ENCODE data around the gene CC2D1B. TPM values are rescaled to one million over a fixed set of nuclear protein-coding genes. Genes with fewer than 3 reads are reported as not detected.
A peak's percentile ranks its signal among the peaks of the same experiment; 100 is the strongest.
"Not testable (repeated sequence)": the region's sequence is repeated elsewhere in the genome, so short reads cannot be mapped to it uniquely, and the experiment has no call there.

Gene CC2D1B, protein sequence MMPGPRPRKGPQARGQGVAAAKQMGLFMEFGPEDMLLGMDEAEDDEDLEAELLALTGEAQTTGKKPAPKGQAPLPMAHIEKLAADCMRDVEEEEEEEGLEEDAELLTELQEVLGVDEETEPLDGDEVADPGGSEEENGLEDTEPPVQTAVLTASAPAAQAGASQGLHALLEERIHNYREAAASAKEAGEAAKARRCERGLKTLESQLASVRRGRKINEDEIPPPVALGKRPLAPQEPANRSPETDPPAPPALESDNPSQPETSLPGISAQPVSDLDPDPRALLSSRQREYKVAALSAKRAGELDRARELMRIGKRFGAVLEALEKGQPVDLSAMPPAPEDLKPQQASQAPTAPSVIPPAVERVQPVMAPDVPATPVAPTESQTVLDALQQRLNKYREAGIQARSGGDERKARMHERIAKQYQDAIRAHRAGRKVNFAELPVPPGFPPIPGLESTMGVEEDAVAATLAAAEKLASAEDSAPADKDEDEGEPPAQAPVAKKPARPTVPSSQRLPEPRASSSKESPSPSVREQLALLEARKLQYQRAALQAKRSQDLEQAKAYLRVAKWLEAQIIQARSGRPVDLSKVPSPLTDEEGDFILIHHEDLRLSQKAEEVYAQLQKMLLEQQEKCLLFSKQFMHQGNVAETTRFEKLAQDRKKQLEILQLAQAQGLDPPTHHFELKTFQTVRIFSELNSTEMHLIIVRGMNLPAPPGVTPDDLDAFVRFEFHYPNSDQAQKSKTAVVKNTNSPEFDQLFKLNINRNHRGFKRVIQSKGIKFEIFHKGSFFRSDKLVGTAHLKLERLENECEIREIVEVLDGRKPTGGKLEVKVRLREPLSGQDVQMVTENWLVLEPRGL
- 14.3 TPM for total RNA-seq

DNA sequence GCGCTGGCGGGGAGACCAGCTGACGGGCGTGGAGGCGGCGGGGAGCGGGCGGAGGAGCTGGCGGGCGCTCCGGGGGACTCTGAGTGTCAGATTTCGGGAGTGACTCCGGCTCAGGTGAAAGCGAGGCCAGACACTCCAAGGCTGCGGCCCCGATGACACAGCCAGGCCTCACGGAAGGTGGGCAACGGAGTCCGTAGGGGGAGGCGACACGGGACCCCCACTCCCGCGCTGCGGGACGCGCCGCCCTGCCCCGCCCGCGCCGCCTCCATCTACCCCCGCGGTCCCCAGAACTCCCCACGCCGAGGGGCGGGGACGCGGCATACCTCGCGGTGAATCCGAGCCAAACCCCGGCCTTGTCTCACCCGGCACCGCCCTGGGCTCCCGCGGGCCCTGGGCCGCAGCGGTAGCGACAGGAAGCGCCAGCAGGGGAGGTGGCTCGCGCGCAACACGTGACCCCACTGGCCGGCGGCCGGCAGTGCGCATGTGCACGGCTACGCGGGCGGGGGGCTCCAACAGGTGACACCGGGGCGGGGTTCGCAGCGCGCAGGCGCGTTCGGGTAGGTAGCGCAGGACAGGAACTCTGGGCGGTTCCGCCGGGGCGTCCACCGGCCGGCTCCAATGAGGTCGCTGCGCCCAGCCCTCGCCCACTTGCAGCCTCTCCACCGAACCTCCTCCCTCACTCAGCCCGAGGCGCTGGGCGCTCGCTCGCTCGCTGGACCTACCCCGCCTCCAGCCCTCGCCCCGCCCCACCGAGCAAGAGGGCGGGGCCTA, at the start of gene CC2D1B:
Gene CC2D1B, minus strand, starts transcription at position 460 of the 771 bp plus-strand sequence. CDS start 1,585 bp downstream, outside the sequence.
- ATAC-seq = peak; percentile 95

- no peak for ATAC-seq
Observed at GRCh38 chr1:52414942-52415341, 48.9 kb upstream of the CC2D1B start.

- ATAC-seq = no peak
Observed at GRCh38 chr1:52413410-52413989, 47.5 kb upstream of the CC2D1B start.

DNA sequence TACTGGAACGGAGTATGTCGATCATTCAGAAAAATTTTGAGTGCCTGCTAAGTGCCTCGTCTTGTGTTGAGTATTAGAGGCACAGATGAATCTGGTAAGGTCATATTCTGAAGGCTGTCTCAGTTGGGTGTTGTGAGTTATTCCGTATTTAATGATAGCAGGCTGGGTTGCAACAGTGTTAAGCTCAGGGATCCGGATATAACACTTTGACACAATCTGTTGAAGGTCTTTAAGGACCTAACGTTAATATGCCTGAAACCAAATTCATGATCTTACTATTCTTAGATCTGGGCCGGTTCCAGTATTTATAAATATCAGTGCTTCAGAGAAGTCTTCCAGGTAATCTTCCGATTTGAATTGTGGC, 39.0 kb upstream of the CC2D1B start:
- no peak for ATAC-seq

GRCh38 chr1:52404116-52404974, 38.3 kb upstream of the CC2D1B start, which contains the start of the genes ORC1 and PRPF38A:
Gene ORC1, minus strand, starts transcription at chr1:52404423. Its CDS starts 2,200 bp downstream, at chr1:52402223.
Gene PRPF38A, plus strand, starts transcription at chr1:52404602. Its CDS starts 148 bp downstream, at chr1:52404750.
- peak; percentile 99 for ATAC-seq

DNA sequence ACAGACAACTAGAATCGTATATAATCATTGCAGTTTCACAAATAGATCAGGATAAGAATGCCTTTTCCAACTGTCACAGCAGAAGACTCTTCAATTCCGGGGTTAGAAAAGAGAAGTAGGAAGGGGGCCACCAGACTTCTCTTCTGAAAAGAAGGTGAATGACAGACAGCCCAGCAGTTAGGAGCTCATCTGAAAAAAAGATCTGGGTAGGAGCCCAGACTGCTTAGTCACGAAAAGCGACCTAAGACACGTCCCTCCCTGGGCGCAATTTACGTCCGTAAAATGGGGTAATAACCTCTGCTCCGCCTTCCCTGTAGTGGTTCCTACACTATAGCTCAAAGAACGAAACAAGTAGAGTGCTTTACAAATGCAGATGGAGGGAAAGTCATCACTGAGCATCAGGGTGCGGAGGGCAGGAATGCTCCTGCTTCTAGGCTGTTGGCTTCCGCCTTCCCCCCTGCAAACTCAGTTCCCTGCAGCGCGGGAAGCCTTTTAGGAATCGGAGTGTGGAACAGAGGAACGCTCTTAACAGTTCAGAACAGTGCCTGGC, 37.6 kb upstream of the CC2D1B start:
- peak; percentile 74 for ATAC-seq

DNA sequence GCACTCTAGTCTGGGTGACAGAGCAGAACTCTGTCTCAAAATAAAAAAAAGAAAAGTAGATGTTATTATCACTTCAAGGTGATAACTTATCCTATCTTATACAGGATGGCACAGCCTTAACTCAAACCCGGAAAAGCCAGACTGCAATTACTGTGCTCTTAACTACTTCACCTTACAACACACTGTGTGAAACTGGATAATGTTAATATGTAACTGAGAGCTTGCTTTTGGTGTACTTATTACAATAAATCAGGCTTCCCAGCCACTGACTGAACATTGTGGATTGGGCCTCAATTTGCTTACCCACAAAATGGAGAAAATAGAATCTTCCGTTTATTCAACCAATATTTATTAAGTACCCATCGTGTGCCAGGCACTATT, 36.8 kb upstream of the CC2D1B start:
- ATAC-seq = no peak

DNA sequence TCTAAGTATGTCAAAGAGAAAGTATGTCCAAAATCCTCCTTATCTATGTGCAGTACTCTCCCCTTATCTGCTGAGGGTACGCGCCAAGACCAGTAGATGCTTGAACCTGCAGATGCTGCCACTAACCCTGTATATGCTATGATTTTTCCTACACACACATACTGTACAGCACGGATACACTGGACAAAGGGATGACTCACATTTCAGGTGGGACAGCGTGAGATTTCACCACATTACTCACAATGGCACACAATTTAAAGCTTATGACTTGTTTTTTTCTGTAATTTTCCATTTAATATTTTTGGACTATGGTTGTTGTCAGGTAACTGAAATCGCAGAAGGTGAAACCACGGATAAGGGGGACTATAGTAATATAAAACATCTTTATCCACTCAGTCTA, 34.1 kb upstream of the CC2D1B start:
- ATAC-seq = no peak

GRCh38 chr1:52399629-52400028, 33.6 kb upstream of the CC2D1B start:
- no peak for ATAC-seq

- ATAC-seq = no peak
Observed at GRCh38 chr1:52393174-52393573, 27.2 kb upstream of the CC2D1B start.

- ATAC-seq = peak; percentile 78
Observed at GRCh38 chr1:52386458-52386857, 20.5 kb upstream of the CC2D1B start.

DNA sequence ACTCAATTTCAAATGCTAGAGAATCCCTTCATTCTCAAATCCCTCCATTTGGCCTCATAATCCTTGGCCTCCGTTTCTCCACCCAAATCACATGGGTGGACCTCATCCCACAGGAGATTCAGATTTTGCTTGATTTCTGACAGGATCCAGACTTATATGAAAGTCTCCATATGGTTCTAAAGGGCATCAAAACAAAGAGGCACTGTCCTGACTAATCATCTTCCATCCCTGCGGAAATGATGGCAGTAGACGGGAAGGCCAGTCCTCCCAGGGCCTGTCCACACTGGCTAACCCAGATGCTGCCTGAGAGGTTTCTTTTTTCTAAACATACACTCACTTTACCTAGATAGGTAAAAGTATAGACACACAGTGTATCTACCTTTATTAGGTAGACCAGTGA, 19.4 kb upstream of the CC2D1B start:
- no peak for ATAC-seq

- not testable (repeated sequence) for ATAC-seq
Observed at GRCh38 chr1:52369851-52370250, 3.8 kb upstream of the CC2D1B start.

- peak; percentile 7 for ATAC-seq
Observed at GRCh38 chr1:52368383-52369172, 2.6 kb upstream of the CC2D1B start.

- ATAC-seq = no peak
Observed at GRCh38 chr1:52367272-52367671, 1.3 kb upstream of the CC2D1B start.

GRCh38 chr1:52366517-52366827, 467 bp upstream of the CC2D1B start:
- ATAC-seq = no peak

- peak; percentile 2 for ATAC-seq
Observed at GRCh38 chr1:52365071-52365745, 797 bp downstream of the CC2D1B start.

DNA sequence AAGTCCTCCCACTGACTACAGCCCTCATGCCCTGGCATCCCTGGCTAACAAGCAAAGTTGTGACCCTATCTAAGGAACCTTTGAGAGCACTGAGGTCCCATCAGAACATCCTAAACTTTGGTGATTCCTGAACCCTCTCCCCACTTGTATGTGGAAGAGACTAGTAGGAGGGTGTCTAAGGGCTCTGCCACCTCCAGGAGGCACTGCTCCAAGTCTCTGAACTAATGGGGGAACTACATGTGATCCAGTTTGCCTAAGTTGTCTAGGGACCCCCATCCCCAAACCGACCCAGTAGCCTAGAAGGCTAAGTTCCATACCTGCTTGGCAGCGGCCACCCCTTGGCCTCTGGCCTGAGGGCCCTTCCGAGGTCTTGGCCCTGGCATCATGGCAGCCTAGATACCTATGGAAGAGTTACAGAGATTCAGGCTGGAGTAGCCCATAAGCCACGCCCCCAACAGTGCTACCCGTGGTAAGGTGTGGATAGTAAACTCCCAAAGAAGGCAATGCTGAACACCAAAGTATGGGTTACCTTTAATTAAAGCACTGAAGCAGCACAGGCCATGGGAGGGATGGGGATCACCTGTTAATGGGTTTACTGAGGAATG, 1.7 kb downstream of the CC2D1B start:
- no peak for ATAC-seq

DNA sequence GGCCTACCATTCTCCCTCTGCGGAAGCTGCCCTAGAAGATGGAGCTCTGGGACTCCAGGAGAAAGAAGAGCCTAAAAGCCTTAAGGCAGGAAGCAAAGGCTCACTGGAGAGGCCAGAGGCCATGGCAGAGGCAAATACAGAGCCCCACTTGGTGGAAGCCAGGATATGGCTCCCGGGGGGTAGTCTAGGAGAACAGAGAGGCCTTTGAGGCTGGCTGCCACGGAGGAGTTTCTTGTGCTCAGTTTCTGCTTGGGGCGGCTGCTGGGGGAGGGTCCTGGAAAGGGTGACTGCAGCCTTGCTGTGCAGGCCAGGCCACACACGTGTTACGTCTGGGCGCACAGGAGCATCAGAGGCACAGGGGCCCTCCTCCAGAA, 5.4 kb downstream of the CC2D1B start:
- no peak for ATAC-seq
